ENCODE results near the gene MACROD2. TPM values are rescaled to one million over a fixed set of nuclear protein-coding genes. Genes with fewer than 3 reads are reported as not detected.

Gene MACROD2
- polyA plus RNA-seq, 1 donor from 2014 or later, result 23.2 TPM

DNA sequence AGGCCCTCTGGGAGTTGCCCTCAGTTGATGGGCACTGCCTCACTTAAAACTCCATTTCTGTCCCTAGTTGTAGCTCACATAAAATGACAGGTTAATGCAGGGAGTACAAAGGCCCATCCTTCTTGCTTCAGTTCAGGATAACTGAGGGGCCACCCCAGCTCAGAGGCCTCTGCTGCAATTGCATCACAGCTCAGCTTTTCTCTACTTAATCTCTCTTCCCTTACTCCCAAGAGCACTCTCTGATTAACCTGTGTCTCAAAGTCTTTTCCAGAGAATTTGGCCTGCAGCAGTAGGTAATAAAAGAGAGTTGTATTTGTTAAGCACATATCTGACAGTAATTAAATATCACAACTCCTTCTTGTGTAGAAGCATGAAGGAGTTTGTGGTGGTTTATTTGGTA is 383.0 kb downstream of the MACROD2 start:
- Histone ChIP-seq H3K27me3 (ENCODE audit: insufficient read depth, low read depth, low read length) (no peaks in the 10 kb centered on the region), H3K4me2 (ENCODE audit: low read length) (no peak overlapping the region), H3F3A (ENCODE audit: insufficient read depth, low read length, poor library complexity, severe bottlenecking) (no peaks in the 10 kb centered on the region), H3K27ac (ENCODE audit: low read length) (no peak overlapping the region), H2AFZ (ENCODE audit: low read depth, low read length) (no peak overlapping the region), H3K9me2 (ENCODE audit: insufficient read depth, low read length) (no peaks in the 10 kb centered on the region), H3K36me3 (ENCODE audit: insufficient read depth, low read length) (no peaks in the 10 kb centered on the region), H3K79me2 (replicated peaks; ENCODE audit: insufficient read depth, low read length) (no peaks in the 10 kb centered on the region), H3K4me3 (ENCODE audit: low read length) (no peak overlapping the region), H3K9me3 (ENCODE audit: low read length) (no peaks in the 10 kb centered on the region), H4K20me1 (ENCODE audit: insufficient read depth) (no peaks in the 10 kb centered on the region), H3K9ac (ENCODE audit: low read length) (no peak overlapping the region)
- TF ChIP-seq SMC3 (conservative IDR thresholded peaks at IDR 0.05; ENCODE audit: poor library complexity), result no peak

- H3F3A ChIP-seq (ENCODE audit: insufficient read depth, low read length, poor library complexity, severe bottlenecking), result no peaks in the 10 kb centered on the region
- no peaks in the 10 kb centered on the region for H4K20me1 ChIP-seq (ENCODE audit: insufficient read depth)
- no peak overlapping the region for H3K4me2 ChIP-seq (ENCODE audit: low read length)
- no peaks in the 10 kb centered on the region for H3K79me2 ChIP-seq (replicated peaks; ENCODE audit: insufficient read depth, low read length)
- H3K9me3 ChIP-seq (ENCODE audit: low read length), result no peaks in the 10 kb centered on the region
- H2AFZ ChIP-seq (ENCODE audit: low read depth, low read length), result no peak overlapping the region
- TF ChIP-seq REST (IDR thresholded peaks at IDR 0.05; ENCODE audit: borderline replicate concordance), result no peak
- TF ChIP-seq EZH2 (IDR thresholded peaks at IDR 0.05; ENCODE audit: borderline replicate concordance, insufficient read depth, low read length, poor library complexity, severe bottlenecking), result no peak
- TF ChIP-seq TAF1 (IDR thresholded peaks at IDR 0.05; ENCODE audit: low read depth), result no peak
- TF ChIP-seq, protein P1, sequence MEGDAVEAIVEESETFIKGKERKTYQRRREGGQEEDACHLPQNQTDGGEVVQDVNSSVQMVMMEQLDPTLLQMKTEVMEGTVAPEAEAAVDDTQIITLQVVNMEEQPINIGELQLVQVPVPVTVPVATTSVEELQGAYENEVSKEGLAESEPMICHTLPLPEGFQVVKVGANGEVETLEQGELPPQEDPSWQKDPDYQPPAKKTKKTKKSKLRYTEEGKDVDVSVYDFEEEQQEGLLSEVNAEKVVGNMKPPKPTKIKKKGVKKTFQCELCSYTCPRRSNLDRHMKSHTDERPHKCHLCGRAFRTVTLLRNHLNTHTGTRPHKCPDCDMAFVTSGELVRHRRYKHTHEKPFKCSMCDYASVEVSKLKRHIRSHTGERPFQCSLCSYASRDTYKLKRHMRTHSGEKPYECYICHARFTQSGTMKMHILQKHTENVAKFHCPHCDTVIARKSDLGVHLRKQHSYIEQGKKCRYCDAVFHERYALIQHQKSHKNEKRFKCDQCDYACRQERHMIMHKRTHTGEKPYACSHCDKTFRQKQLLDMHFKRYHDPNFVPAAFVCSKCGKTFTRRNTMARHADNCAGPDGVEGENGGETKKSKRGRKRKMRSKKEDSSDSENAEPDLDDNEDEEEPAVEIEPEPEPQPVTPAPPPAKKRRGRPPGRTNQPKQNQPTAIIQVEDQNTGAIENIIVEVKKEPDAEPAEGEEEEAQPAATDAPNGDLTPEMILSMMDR (IDR thresholded peaks at IDR 0.05; ENCODE audit: poor library complexity, severe bottlenecking), result no peak
- TF ChIP-seq POLR2AphosphoS5 (IDR thresholded peaks at IDR 0.05), result no peak
- no peak for TF ChIP-seq RAD21 (conservative IDR thresholded peaks at IDR 0.05)
- no peak for TF ChIP-seq MXI1 (conservative IDR thresholded peaks at IDR 0.05; ENCODE audit: poor library complexity, severe bottlenecking)
- no peak for TF ChIP-seq SMC3 (conservative IDR thresholded peaks at IDR 0.05; ENCODE audit: poor library complexity)
- no peak for TF ChIP-seq EP300 (conservative IDR thresholded peaks at IDR 0.05; ENCODE audit: poor library complexity, severe bottlenecking)
- no peak overlapping the region for H3K27ac ChIP-seq (ENCODE audit: low read length)
- H3K9ac ChIP-seq (ENCODE audit: low read length), result no peak overlapping the region
- H3K36me3 ChIP-seq (ENCODE audit: insufficient read depth, low read length), result no peaks in the 10 kb centered on the region
- H3K27me3 ChIP-seq (ENCODE audit: insufficient read depth, low read depth, low read length), result no peaks in the 10 kb centered on the region
- H3K9me2 ChIP-seq (ENCODE audit: insufficient read depth, low read length), result no peaks in the 10 kb centered on the region
- no peak overlapping the region for H3K4me3 ChIP-seq (ENCODE audit: low read length)
These were observed 388.0 kb downstream of the MACROD2 start for GRCh38 chr20:14383335-14383734.
